MM.1S (cell line): ENCODE results near the gene SLC25A22.

Source experiments
- CTCF ChIP-seq: fragments of 300-600 bp; sonication (generic); IDR thresholded peaks from 2 replicates; pipeline ENCODE4 v1.5.1; 2016; ENCODE audit warnings: antibody characterized with exemption, low read length, mixed read lengths
- EZH2 ChIP-seq: fragments of 300-600 bp; sonication (generic); optimal IDR thresholded peaks from 2 replicates; pipeline ENCODE3; 2017; ENCODE audit warnings: low read depth, mild to moderate bottlenecking, antibody characterized with exemption, low read length, mixed read lengths
- EZH2phosphoT487 ChIP-seq: fragments of 300-600 bp; sonication (generic); IDR thresholded peaks from 2 replicates; pipeline ENCODE4 v1.6.1; 2018; ENCODE audit warnings: antibody characterized with exemption, low read length

GRCh38 chr11:827897-828192 is 29.8 kb upstream of the SLC25A22 start, which contains the start of gene CRACR2B:
- TF ChIP-seq CTCF = no peak
- TF ChIP-seq EZH2phosphoT487 = no peak
- no peak for TF ChIP-seq EZH2
